GM23248 (cell line): ENCODE measurements around the gene CNIH4. TPM values are rescaled to one million over a fixed set of nuclear protein-coding genes. Genes with fewer than 3 reads are reported as not detected.
A peak's percentile ranks its signal among the peaks of the same experiment; 100 is the strongest.
"Not testable (repeated sequence)": the region's sequence is repeated elsewhere in the genome, so short reads cannot be mapped to it uniquely, and the experiment has no call there.

ENCODE experiments used
- DNase-seq: peaks from one replicate; pipeline ENCODE4 v3.0.0-alpha.2; 2015
- H2AFZ ChIP-seq: fragments of 200-600 bp; sonication (generic); 2 replicates; pipeline ENCODE4 v1.6.1; 2016; ENCODE audit warnings: antibody characterized with exemption
- H3F3A ChIP-seq: fragments of 200-600 bp; sonication (generic); 2 replicates; pipeline ENCODE4 v1.6.1; 2016; ENCODE audit warnings: mild to moderate bottlenecking, antibody characterized with exemption, mixed run types; ENCODE audit not compliant: insufficient read depth
- H3K27ac ChIP-seq: fragments of 200-600 bp; sonication (generic); 2 replicates; pipeline ENCODE4 v1.5.1; 2016; ENCODE audit warnings: mild to moderate bottlenecking
- H3K27me3 ChIP-seq: fragments of 200-600 bp; sonication (generic); replicated peaks from 2 replicates; pipeline ENCODE4 v1.6.1; 2016; ENCODE audit warnings: mild to moderate bottlenecking; ENCODE audit not compliant: insufficient read depth
- H3K36me3 ChIP-seq: fragments of 200-600 bp; sonication (generic); 2 replicates; pipeline ENCODE4 v1.6.1; 2016; ENCODE audit warnings: low read depth, mild to moderate bottlenecking
- H3K4me1 ChIP-seq: fragments of 200-600 bp; sonication (generic); 2 replicates; pipeline ENCODE4 v1.6.1; 2016; ENCODE audit warnings: mild to moderate bottlenecking; ENCODE audit not compliant: insufficient read depth
- H3K4me2 ChIP-seq: fragments of 200-600 bp; sonication (generic); one replicate; pipeline ENCODE4 v1.6.1; 2016; ENCODE audit warnings: mild to moderate bottlenecking; ENCODE audit not compliant: unreplicated experiment
- H3K4me3 ChIP-seq: fragments of 200-600 bp; sonication (generic); 2 replicates; pipeline ENCODE4 v1.5.1; 2016; ENCODE audit warnings: mild to moderate bottlenecking
- H3K79me2 ChIP-seq: fragments of 200-600 bp; sonication (generic); 2 replicates; pipeline ENCODE4 v1.6.1; 2016; ENCODE audit warnings: mild to moderate bottlenecking; ENCODE audit not compliant: insufficient read depth
- H3K9ac ChIP-seq: fragments of 200-600 bp; sonication (generic); 2 replicates; pipeline ENCODE4 v1.6.1; 2016; ENCODE audit warnings: mild to moderate bottlenecking
- H3K9me2 ChIP-seq: fragments of 200-600 bp; sonication (generic); 2 replicates; pipeline ENCODE4 v1.6.1; 2016; ENCODE audit warnings: mixed run types, mild to moderate bottlenecking, moderate library complexity; ENCODE audit not compliant: insufficient read depth
- H3K9me3 ChIP-seq: fragments of 200-600 bp; sonication (generic); one replicate; pipeline ENCODE4 v1.6.1; 2017; ENCODE audit warnings: low read depth
- H4K20me1 ChIP-seq: fragments of 200-600 bp; sonication (generic); 2 replicates; pipeline ENCODE4 v1.6.0; 2016; ENCODE audit not compliant: insufficient read depth
- EZH2 ChIP-seq: fragments of 200-600 bp; sonication (generic); IDR thresholded peaks from 2 replicates; pipeline ENCODE4 v1.6.1; 2018; ENCODE audit warnings: antibody characterized with exemption, mild to moderate bottlenecking; ENCODE audit not compliant: insufficient read depth, poor library complexity, severe bottlenecking
- EZH2phosphoT487 ChIP-seq: fragments of 200-600 bp; sonication (generic); IDR thresholded peaks from 2 replicates; pipeline ENCODE4 v1.6.1; 2018; ENCODE audit warnings: antibody characterized with exemption, moderate library complexity, mild to moderate bottlenecking, low read depth; ENCODE audit not compliant: insufficient read depth
- WGBS, 2 experiments: methylation state at CpG; one replicate each; pipeline ENCODE4 v1.1.6; 2015 to 2017; ENCODE audit warnings: low lambda C conversion rate in 2 of 2, low coverage in 1 of 2; ENCODE audit errors: missing lambda C conversion rate in 2 of 2; 5-methylcytosine and 5-hydroxymethylcytosine counted together
- in situ Hi-C: fragments of 300-500 bp; cut with MboI; formaldehyde crosslinking; loops from 2 replicates; pipeline ENCODE4 v1.15.0; 2020
- polyA plus RNA-seq: library from polyadenylated mRNA; unstranded; fragments of >200 nt; fragmentation: Nextera tagmentation; extraction: Ambion mirVana; gene quantifications from 2 replicates; pipeline ENCODE4 v1.2.1, GENCODE V29; 2016
- total RNA-seq: library from RNA; depleted of rRNA; stranded (reverse); fragments of >200 nt; shearing (Covaris generic); gene quantifications from 2 replicates; pipeline ENCODE4 v1.2.3, GENCODE V29; 2014

Gene CNIH4
- total and polyA plus RNA-seq, 2 experiments from 2014 or later: 73.5 to 142 TPM

DNA sequence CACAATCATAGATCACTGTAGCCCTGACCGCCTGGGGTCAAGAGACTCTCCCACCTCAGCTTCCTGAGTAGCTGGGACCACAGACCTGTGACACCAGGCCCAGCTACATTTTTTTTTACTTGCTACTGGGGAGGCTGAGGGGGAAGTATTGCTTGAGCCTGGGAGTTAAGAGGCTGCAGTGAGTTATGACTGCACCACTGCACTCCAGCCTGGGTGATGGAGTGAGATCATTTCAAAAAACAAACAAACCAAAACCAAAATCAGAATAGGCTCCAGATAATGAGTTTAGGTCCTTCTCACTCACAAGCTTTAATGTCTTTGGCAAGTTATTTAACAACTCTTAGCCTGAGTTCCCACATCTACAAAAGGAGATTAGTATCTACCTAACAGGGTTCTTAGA lies 55.1 kb downstream of the CNIH4 start:
- Histone ChIP-seq H3K4me3 (no peak overlapping the region), H3K4me2 (no peak overlapping the region), H3K9ac (peak overlapping the region; percentile 1; the same call in 1 of the 2 replicates), H3K27me3 (no peaks in the 10 kb centered on the region), H3K4me1 (peaks cover 21% of the 10 kb centered on the region), H3F3A (peaks cover 21% of the 10 kb centered on the region), H4K20me1 (0 out of 2 replicates have a peak, but pooled peaks cover 3% of the 10 kb centered on the region), H3K9me2 (no peaks in the 10 kb centered on the region), H3K36me3 (peaks cover 55% of the 10 kb centered on the region), H3K79me2 (peaks cover 86% of the 10 kb centered on the region), H2AFZ (no peak overlapping the region), H3K9me3 (no peaks in the 10 kb centered on the region), H3K27ac (peak overlapping the region; percentile 24)
- in situ Hi-C loops: no loop called here
- TF ChIP-seq EZH2phosphoT487 (no peak), EZH2 (no peak)
- DNase-seq: peak; percentile 28
- WGBS, 2 experiments: 90 to 95% methylated on average over 1 of the region's 1 CpG

DNA sequence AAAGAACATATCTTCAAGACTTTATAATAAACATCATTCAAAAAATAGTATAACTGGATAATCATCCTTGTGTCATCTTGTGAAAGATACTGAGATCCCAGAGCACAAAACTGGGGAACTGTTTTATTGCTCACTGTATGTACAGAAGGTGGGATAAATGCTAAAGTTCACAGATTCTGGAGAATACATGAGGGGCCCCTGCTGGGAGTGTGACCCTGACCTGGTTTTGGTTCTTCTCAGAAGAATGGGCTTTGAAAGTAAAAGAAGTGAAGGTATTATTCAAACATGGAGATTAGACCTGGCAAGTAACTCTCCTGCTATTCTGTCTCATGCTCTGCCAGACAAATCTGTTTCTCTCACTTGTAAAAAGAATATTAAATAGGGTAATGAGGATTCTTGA lies 63.4 kb downstream of the CNIH4 start:
- Histone ChIP-seq H3K27ac (no peak overlapping the region), H3K9me2 (no peaks in the 10 kb centered on the region), H3K9ac (no peak overlapping the region), H3F3A (peaks cover 6% of the 10 kb centered on the region; the same call in 1 of the 2 replicates), H3K9me3 (no peaks in the 10 kb centered on the region), H3K36me3 (peaks cover 95% of the 10 kb centered on the region), H3K79me2 (peaks cover 98% of the 10 kb centered on the region), H3K27me3 (no peaks in the 10 kb centered on the region), H3K4me1 (no peaks in the 10 kb centered on the region), H4K20me1 (no peaks in the 10 kb centered on the region), H3K4me3 (no peak overlapping the region), H3K4me2 (no peak overlapping the region), H2AFZ (no peak overlapping the region)
- in situ Hi-C loops: no loop called here
- TF ChIP-seq EZH2phosphoT487 (no peak), EZH2 (no peak)
- no peak for DNase-seq

DNA sequence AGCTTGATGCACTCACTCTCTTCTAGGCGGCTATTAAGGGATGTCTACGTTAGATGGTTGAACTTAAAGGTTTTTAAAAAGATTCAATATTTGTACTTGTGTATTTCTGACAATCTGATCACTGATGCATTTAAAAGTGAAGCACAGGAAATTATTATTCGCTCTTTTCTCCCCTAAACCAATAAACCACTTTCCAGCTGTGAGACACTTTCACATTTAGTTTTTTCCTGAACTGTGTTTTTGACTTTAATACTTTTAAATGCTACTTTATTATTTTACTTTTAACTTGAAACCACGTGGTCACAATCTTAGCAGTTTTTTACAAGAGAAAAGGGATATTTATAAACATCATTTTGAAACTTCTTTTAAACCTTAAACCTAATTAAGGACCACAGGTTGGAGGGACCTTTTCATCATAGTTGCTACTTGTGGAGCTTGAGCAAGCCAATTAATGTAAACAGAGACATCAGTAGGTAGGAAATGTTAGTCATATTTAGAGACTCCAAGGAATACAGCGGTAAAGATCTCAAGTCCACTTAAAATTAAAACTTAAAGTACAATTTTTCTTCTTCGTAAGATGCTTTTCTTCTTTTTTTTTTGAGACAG lies 68.7 kb downstream of the CNIH4 start:
- Histone ChIP-seq H3K9me3 (no peaks in the 10 kb centered on the region), H2AFZ (no peak overlapping the region), H3K4me2 (no peak overlapping the region), H3K79me2 (peaks cover 100% of the 10 kb centered on the region), H3K27me3 (no peaks in the 10 kb centered on the region), H3K9ac (no peak overlapping the region), H3K27ac (no peak overlapping the region), H3F3A (peaks cover 25% of the 10 kb centered on the region), H3K4me1 (peaks cover 38% of the 10 kb centered on the region), H3K9me2 (no peaks in the 10 kb centered on the region), H3K36me3 (peaks cover 80% of the 10 kb centered on the region), H3K4me3 (no peak overlapping the region), H4K20me1 (no peaks in the 10 kb centered on the region)
- in situ Hi-C loops: no loop called here
- no peak for DNase-seq
- TF ChIP-seq EZH2: no peak
- TF ChIP-seq EZH2phosphoT487: no peak
- 89 to 91% methylated on average over 6 of the region's 6 CpGs for WGBS, 2 experiments

DNA sequence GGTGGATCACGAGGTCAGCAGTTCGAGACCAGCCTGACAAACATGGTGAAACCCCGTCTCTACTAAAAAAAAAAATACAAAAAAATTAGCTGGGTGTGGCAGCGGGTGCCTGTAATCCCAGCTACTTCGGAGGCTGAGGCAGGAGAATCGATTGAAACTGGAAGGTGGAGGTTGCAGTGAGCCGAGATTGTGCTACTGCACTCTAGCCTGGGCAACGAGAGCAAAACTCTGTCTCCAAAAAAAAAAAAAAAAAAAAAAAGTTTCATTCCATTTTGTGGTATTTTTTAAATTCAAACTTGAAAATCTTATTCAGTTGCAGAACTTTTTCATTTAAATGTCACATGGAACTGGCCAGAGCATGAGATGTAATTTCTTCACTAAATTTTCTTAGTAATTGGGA lies 70.2 kb downstream of the CNIH4 start:
- Histone ChIP-seq H3K36me3 (peaks cover 73% of the 10 kb centered on the region), H3K4me1 (peaks cover 53% of the 10 kb centered on the region), H3K27ac (peak overlapping the region; percentile 74), H3K4me2 (peak overlapping the region; percentile 66), H3F3A (peaks cover 38% of the 10 kb centered on the region), H3K79me2 (peaks cover 98% of the 10 kb centered on the region)
- H4K20me1 ChIP-seq, H2AFZ ChIP-seq, H3K9me2 ChIP-seq, H3K27me3 ChIP-seq, in situ Hi-C loops, H3K9me3 ChIP-seq, DNase-seq, H3K4me3 ChIP-seq, H3K9ac ChIP-seq: not testable (repeated sequence)
- WGBS, 2 experiments: 90 to 94% methylated on average over 8 of the region's 8 CpGs

DNA sequence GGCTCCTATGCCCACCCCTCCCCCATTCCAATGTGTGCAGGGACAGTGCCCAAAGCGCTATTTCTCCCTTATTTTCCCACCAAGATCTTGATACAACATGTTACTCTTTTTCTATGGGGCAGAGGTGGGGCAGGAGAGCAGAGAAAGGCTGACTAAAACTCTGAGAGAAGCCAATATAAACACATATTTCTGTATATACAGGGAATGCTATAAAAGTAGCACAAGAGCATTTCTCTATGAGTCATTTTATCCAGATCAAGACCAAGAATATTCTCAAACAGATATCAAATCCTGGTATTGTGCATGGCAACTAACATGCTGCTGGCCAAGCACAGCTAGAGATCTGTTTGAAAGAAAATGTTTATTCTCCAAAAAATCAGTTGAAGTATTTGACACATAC lies 70.7 kb downstream of the CNIH4 start:
- peak overlapping the region; percentile 30; the same call in 1 of the 2 replicates for H3K4me3 ChIP-seq
- peaks cover 55% of the 10 kb centered on the region for H3K4me1 ChIP-seq
- in situ Hi-C loops: no loop called here
- H2AFZ ChIP-seq: no peak overlapping the region
- H3K27ac ChIP-seq: peak overlapping the region; percentile 74
- H3K36me3 ChIP-seq: peaks cover 70% of the 10 kb centered on the region
- no peaks in the 10 kb centered on the region for H3K9me3 ChIP-seq
- TF ChIP-seq EZH2phosphoT487: no peak
- no peak for TF ChIP-seq EZH2
- H4K20me1 ChIP-seq: no peaks in the 10 kb centered on the region; the same call in 1 of the 2 replicates
- peak; percentile 89 for DNase-seq
- H3K27me3 ChIP-seq: no peaks in the 10 kb centered on the region
- peaks cover 43% of the 10 kb centered on the region for H3F3A ChIP-seq
- peaks cover 98% of the 10 kb centered on the region for H3K79me2 ChIP-seq
- H3K9me2 ChIP-seq: no peaks in the 10 kb centered on the region
- peak overlapping the region; percentile 66 for H3K4me2 ChIP-seq
- WGBS, 2 experiments: 87 to 93% methylated on average over 1 of the region's 1 CpG
- H3K9ac ChIP-seq: peak overlapping the region; percentile 30; the same call in 1 of the 2 replicates

DNA sequence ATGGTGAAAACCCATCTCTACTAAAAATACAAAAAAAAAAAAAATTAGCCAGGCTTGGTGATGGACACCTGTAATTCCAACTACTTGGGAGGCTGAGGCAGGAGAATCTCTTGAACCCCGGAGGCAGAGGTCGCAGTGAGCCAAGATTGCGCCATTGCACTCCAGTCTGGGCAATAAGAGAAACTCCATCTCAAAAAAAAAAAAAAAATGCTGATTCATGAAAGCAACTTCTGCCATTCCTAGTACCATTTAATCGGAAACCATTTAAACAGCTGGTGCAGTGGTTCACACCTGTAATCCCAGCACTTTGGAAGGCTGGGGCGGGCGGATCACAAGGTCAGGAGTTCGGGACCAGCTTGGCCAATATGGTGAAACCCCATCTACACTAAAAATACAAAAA lies 72.0 kb downstream of the CNIH4 start:
- H3K4me3 ChIP-seq, in situ Hi-C loops, H3K27me3 ChIP-seq, H3K9ac ChIP-seq, H4K20me1 ChIP-seq, H3K4me2 ChIP-seq, H2AFZ ChIP-seq, DNase-seq, H3K9me3 ChIP-seq, H3K9me2 ChIP-seq: not testable (repeated sequence)
- H3K27ac ChIP-seq: 0 out of 2 replicates have a peak overlapping the region, but pooled peaks have one; percentile 82
- peaks cover 56% of the 10 kb centered on the region for H3K36me3 ChIP-seq
- peaks cover 98% of the 10 kb centered on the region for H3K79me2 ChIP-seq
- H3K4me1 ChIP-seq: peaks cover 55% of the 10 kb centered on the region
- WGBS, 2 experiments: 98 to 99% methylated on average over 7 of the region's 7 CpGs
- peaks cover 53% of the 10 kb centered on the region for H3F3A ChIP-seq
